Stimulated activated CD8-positive, alpha-beta memory T cell treated with anti-CD3 and anti-CD28 coated beads, Interleukin-7, amount 100 ng/mL, for 48 hours (primary cell): Measurements from ENCODE around the gene RTN4R.
"Not testable (repeated sequence)": the region's sequence is repeated elsewhere in the genome, so short reads cannot be mapped to it uniquely, and the experiment has no call there.

ENCODE experiments used
- DNase-seq, 2 donors: peaks; one replicate each; pipeline ENCODE4 v3.0.0-alpha.2; 2020; ENCODE audit warnings: low read depth in 1 of 2; ENCODE audit errors: extremely low read depth in 1 of 2

The RTN4R gene

GRCh38 chr22:20272700-20273099 lies 4.6 kb upstream of the RTN4R start:
- DNase-seq = no peak

GRCh38 chr22:20272174-20272573 lies 4.1 kb upstream of the RTN4R start:
- DNase-seq = no peak

GRCh38 chr22:20271114-20271994 lies 3.2 kb upstream of the RTN4R start:
- DNase-seq = no peak

DNA sequence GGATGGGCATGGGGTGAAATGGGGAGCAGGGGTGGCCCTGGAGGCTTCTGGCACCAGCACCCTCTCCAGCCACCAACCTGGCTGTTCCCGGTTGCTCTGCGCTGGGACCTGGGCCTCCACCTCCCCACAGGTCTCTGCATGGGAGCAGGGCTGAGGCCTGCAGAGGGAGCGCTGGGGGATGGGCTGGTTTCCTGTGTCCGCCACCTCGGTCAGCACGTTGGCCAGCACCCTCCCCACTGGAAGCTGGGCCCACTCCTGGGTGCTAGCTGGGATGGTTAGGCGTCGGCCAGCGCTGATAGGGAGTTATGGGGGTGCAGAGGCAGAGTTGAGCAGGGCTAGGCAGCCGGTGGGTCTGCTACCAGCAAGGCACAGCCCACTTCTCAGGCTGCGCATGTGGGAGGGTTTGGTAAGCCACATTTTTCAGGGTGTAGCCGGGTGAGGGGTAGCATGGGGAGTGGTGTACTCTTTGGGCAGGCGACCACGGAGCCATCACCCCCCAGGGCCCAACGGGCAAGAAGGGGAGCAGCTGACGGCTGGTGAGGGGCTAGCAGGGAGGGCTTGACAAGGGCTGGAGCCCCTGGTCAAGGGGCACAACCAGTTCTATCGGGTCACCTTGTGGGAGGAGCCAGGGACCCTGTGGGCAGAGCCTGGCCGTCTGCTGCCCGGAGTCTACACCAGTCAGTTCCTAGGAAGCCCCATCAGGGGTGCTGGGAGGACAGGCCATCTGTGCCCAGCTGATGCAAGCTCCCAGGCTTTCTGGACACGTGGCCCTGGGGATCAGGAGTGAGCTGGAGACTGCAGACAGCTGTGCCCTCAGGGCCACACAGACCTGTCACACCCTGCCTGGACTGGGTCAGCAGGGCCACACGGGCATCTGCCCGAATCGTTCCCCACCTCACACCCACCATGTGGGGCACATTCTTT lies 2.3 kb upstream of the RTN4R start:
- not testable (repeated sequence) for DNase-seq

- DNase-seq = not testable (repeated sequence)
Observed at GRCh38 chr22:20269673-20270072, 1.6 kb upstream of the RTN4R start.

- not testable (repeated sequence) for DNase-seq
Observed at GRCh38 chr22:20269201-20269600, 1.1 kb upstream of the RTN4R start.

- no peak for DNase-seq
Observed at GRCh38 chr22:20267441-20268278, 458 bp downstream of the RTN4R start.

DNA sequence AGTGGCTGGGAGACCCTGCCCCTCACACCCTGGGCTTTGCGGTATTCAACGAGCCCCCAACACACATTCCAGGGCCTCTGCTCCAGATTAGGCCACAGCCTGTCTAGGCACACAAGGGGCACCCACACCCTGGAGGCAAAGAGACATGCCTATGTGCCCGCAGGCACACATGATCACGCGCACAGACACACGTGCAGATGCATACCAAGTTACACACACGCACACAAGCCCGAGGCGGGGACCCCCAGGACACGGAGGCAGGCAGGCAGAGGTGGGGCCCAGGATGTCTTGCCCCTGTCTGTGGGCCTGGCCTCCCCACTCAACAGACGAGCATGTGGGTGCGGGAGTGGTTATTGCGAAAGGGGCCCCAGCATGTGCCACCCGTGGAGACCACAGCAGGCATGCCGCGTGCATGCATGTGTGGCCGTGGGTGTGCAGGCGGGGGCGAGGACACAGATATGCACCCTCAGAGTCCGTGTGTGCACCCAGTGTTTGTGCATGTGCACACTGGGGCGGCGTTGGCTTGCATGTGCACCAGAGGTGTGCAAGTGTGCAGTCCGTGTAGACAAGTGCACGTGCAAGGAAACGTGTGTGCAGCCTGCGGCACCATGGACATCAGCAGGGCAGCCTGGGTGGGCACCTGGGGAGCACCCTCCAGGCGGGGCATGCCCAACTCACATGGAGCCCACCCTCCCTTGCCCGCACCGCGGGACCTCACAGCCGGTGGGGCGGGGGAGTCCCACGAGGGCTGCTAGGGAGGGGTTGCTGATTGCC lies 1.3 kb downstream of the RTN4R start:
- not testable (repeated sequence) for DNase-seq

DNA sequence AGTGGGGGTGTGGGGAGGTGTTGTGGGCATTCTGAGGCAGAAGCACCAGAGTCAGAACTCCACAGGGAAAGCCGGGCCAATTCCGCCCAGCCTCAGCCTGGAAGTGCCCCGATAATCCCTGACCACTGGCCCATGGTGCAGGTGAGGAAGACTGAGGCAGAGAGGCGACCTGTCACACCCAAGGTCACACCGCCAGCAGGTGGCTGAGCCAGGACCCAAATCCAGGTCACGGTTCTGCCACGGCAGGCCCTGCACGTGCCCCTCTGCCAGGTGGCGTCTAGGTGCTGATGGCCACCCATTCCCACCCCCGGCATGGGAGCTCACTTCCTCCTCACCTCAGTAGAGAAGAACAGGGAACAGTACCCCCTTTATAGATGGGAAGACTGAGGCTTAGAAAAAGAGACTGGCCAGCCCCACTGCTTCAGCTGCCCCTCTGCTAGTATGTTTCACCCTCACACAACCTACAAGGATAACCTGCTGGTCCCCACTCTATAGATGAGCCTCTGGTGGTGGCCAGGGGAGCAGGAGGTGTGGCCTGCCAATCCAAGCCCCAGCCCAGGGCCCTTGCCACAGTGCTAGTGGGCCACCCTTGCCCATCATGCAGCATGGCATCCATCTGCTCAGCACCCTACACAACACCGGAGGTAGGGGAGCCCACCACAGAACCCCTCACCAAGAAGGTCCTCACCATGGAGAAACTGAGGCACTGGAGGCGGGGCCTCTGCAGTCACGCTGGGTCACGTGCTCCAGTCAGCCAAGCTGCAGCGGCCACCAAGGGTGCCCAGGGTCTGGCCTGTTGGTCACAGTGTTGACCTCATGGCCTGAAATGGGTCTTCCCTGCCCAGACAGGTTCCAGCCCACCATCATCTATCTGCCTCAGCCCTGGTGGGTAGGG lies 2.1 kb downstream of the RTN4R start:
- not testable (repeated sequence) for DNase-seq

- no peak for DNase-seq
Observed at GRCh38 chr22:20264614-20265452, 3.3 kb downstream of the RTN4R start.

DNA sequence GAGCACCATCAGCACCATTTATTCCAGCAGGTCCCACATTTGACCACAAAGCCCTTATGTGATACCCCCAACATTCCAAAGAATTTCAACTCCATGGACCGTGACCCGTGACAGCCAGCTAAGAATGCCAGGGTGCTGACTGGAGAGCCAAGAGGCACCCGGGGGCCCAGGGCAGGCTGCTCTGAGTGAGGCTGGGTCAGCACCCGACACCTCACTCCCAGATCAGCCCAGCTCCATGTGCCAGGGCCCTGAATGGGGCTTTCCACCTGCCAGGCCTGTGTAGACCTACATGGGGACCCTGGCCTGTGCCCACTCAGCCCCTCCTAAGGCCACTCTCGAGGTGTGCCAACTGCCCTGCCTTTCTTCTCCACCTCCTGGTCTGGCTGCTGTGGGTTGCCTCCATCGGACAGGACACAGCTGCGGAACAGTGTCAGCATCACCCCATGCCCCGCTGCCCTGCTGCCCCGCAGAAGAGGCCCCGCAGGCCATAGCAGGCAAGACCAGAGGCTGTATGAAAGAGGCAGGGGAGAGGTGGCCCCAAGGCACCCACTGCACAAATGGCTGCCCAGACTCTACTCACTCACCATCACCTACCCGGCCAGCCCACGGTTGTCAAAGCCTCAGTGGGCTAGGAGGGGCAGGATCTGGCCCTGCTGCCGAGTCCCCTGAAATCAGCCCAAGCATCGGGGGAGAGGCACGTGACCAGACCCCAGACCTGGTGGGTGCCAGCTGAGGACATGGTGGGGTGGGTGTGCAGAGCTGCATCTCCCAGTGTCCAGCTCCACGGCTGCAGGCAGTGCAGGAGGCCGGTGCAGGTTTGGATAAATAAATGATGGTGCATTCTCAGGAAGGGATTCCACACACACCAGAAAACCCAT lies 4.5 kb downstream of the RTN4R start:
- not testable (repeated sequence) for DNase-seq

DNA sequence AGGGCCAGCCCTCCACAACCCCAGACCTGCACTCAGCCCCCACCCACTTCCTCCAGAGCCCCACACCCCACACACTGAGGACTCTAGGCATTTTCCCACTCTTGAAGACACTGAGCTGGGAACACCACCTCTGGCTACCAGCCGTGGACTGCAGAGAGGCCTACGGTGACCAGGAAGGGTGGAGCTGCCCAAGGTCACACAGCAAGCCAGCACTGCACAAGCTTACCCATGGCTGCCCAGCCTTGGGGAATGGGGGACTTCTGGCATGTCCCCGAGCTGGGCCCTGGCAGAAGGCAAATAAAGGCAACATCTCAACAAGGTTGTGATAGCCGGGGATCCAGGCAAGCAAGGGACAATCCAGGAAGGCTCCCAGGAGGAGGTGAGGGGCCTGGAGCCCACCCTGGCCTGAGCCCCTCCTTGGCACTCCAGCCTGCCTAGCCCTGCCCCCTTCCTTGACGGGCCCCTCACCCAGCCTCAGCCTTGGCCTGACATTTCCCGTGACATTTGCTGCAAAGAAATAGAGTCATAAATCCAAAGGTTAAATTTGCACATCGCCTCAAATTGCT lies 5.5 kb downstream of the RTN4R start:
- DNase-seq = no peak

DNA sequence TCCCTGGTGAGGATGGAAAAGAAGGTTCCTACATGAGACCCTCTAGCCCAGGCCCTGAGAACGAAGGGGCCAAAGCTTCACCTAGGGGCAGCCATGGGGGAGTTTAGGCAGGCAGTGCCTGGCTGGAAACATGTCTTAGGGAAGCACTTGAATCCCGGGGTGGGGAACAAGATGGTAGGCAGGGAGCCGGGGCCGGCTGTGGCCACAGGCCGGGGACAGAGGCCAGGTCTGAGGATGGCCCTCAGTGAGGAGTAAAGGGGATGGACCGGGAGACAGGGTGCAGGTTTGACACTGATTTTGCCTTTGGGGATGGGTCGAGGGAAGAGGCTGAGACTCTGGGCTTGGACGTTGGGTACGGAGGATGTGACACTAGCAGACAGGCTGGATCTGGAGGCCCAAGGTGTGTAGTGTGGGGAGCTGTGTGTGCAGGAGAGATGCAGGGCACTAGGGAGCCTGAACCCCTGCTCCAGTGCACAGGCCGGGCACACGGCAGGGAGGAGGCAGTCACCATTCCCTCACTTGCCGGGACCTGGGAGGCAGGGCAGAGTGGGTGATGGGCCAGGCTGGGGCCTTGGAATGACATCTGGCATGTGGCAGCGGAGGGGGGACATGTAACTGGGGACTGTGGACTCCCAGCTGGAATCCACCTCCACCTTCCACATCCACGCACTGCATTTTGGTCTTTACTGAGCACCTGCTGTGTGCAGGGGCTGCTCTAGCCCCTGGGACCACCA lies 6.1 kb downstream of the RTN4R start:
- DNase-seq = no peak

- no peak for DNase-seq
Observed at GRCh38 chr22:20260071-20260765, 7.9 kb downstream of the RTN4R start.

- DNase-seq = no peak
Observed at GRCh38 chr22:20259327-20259688, 8.8 kb downstream of the RTN4R start.
